ENCODE results near the gene BIK. TPM values are rescaled to one million over a fixed set of nuclear protein-coding genes. Genes with fewer than 3 reads are reported as not detected.
"Not testable (repeated sequence)": the region's sequence is repeated elsewhere in the genome, so short reads cannot be mapped to it uniquely, and the experiment has no call there.

The BIK gene
- not detected for polyA plus RNA-seq (2013, experiment 1 of 2; ENCODE audit: insufficient read length)
- not detected for polyA plus RNA-seq (2013, experiment 2 of 2; ENCODE audit: insufficient read length)

GRCh38 chr22:43110444-43110926 lies at the start of gene BIK:
Gene BIK, plus strand, starts transcription at chr22:43110750. Its CDS starts 13,273 bp downstream, at chr22:43124023.
- DNase-seq: no peak

GRCh38 chr22:43066134-43066533 lies 44.4 kb upstream of the BIK start:
- DNase-seq: no peak

GRCh38 chr22:43066844-43067385 lies 43.6 kb upstream of the BIK start:
- peak; percentile 62 for DNase-seq

- peak; percentile 11 for DNase-seq
Observed at GRCh38 chr22:43077121-43077877, 33.3 kb upstream of the BIK start.

- DNase-seq: no peak
Observed at GRCh38 chr22:43078522-43078921, 32.0 kb upstream of the BIK start.

- no peak for DNase-seq
Observed at GRCh38 chr22:43079742-43080141, 30.8 kb upstream of the BIK start.

- no peak for DNase-seq
Observed at GRCh38 chr22:43080616-43081015, 29.9 kb upstream of the BIK start.

- DNase-seq: no peak
Observed at GRCh38 chr22:43081968-43082367, 28.6 kb upstream of the BIK start.

- DNase-seq: no peak
Observed at GRCh38 chr22:43085658-43086606, 24.6 kb upstream of the BIK start.

GRCh38 chr22:43088627-43088983 lies 21.9 kb upstream of the BIK start:
- DNase-seq: no peak

GRCh38 chr22:43088984-43089717 lies 21.4 kb upstream of the BIK start, which contains the start of gene TTLL1:
Gene TTLL1, minus strand, starts transcription at chr22:43089391. Its CDS starts 13,805 bp downstream, at chr22:43075586.
- peak; percentile 88 for DNase-seq

- peak; percentile 93 for DNase-seq
Observed at GRCh38 chr22:43090130-43090789, 20.3 kb upstream of the BIK start.

GRCh38 chr22:43092085-43092484 lies 18.5 kb upstream of the BIK start:
- no peak for DNase-seq

- DNase-seq: peak; percentile 11
Observed at GRCh38 chr22:43094085-43094484, 16.5 kb upstream of the BIK start.

GRCh38 chr22:43094551-43094950 lies 16.0 kb upstream of the BIK start:
- no peak for DNase-seq

GRCh38 chr22:43096420-43096819 lies 14.1 kb upstream of the BIK start:
- DNase-seq: no peak

GRCh38 chr22:43098356-43098755 lies 12.2 kb upstream of the BIK start:
- DNase-seq: no peak

GRCh38 chr22:43099095-43099494 lies 11.5 kb upstream of the BIK start:
- no peak for DNase-seq

- DNase-seq: no peak
Observed at GRCh38 chr22:43100225-43100624, 10.3 kb upstream of the BIK start.

GRCh38 chr22:43101306-43101705 lies 9.2 kb upstream of the BIK start:
- no peak for DNase-seq

GRCh38 chr22:43104056-43104625 lies 6.4 kb upstream of the BIK start:
- not testable (repeated sequence) for DNase-seq

Data from fibroblast of skin of scalp (primary cell).